ENCODE data around the gene MYH7. TPM values are rescaled to one million over a fixed set of nuclear protein-coding genes. Genes with fewer than 3 reads are reported as not detected.
A peak's percentile ranks its signal among the peaks of the same experiment; 100 is the strongest.
"Not testable (repeated sequence)": the region's sequence is repeated elsewhere in the genome, so short reads cannot be mapped to it uniquely, and the experiment has no call there.

Gene MYH7
- total RNA-seq, 4 donors from 2014 or later, result 1,360 to 5,274 (median 3,359) TPM

DNA sequence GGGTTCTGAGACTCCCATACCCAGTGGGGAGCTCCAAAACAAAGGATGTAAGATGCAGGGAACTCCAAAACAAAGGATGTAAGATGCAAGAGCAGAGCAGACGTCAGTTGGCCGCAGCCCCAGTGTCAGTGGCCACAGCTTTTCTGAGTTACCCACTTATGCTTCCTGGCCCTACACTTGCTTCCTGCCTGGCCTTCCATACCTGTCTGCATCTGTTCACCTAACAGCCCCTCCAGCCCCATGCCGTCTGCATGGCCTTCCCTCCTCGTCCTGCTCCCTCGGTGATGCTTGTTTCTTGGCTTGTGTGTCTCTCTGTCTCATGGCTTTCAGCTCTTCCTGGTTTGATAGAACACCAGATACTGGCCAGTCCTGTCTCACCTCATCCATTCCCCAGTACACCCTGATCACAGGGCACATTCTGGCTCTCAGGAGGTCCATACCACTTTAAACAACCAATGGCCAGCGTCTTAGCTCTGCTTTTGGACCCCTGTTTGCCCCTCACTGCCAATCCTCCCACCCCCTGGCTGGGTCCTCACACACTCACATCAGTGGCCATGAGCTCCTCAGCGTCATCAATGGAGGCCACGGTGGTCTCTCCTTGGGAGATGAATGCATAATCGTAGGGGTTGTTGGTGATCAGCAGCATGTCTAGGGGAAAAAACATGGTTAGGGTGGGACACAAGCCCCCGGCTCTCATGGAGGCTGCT, 5.3 kb downstream of the MYH7 start:
- peaks cover 11 to 27% of the 10 kb centered on the region in 2 donors for H3K4me1 ChIP-seq
- H3K27ac ChIP-seq, result peak overlapping the region; percentile 83 to 89 (median 86)
- H3K36me3 ChIP-seq, result no peaks in the 10 kb centered on the region
- no peaks in the 10 kb centered on the region for H3K27me3 ChIP-seq
- ATAC-seq (no peak), DNase-seq (peak in 1 of 2 donors; percentile 9)
- no peak overlapping the region for H3K4me3 ChIP-seq
- no peak for TF ChIP-seq POLR2A (IDR thresholded peaks at IDR 0.05)
- TF ChIP-seq, protein P1, sequence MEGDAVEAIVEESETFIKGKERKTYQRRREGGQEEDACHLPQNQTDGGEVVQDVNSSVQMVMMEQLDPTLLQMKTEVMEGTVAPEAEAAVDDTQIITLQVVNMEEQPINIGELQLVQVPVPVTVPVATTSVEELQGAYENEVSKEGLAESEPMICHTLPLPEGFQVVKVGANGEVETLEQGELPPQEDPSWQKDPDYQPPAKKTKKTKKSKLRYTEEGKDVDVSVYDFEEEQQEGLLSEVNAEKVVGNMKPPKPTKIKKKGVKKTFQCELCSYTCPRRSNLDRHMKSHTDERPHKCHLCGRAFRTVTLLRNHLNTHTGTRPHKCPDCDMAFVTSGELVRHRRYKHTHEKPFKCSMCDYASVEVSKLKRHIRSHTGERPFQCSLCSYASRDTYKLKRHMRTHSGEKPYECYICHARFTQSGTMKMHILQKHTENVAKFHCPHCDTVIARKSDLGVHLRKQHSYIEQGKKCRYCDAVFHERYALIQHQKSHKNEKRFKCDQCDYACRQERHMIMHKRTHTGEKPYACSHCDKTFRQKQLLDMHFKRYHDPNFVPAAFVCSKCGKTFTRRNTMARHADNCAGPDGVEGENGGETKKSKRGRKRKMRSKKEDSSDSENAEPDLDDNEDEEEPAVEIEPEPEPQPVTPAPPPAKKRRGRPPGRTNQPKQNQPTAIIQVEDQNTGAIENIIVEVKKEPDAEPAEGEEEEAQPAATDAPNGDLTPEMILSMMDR (IDR thresholded peaks at IDR 0.05 in 4 of 5, conservative IDR thresholded peaks at IDR 0.05 in 1 of 5), result no peak
- in situ Hi-C loops (cut with MboI; ENCODE audit: low sequenced_read_pairs in 4 of 4), result no loop called here
- intact Hi-C loops (cut with DNase I; ENCODE audit: low total_unique reads), result no loop called here
- no peaks in the 10 kb centered on the region for H3K9me3 ChIP-seq

DNA sequence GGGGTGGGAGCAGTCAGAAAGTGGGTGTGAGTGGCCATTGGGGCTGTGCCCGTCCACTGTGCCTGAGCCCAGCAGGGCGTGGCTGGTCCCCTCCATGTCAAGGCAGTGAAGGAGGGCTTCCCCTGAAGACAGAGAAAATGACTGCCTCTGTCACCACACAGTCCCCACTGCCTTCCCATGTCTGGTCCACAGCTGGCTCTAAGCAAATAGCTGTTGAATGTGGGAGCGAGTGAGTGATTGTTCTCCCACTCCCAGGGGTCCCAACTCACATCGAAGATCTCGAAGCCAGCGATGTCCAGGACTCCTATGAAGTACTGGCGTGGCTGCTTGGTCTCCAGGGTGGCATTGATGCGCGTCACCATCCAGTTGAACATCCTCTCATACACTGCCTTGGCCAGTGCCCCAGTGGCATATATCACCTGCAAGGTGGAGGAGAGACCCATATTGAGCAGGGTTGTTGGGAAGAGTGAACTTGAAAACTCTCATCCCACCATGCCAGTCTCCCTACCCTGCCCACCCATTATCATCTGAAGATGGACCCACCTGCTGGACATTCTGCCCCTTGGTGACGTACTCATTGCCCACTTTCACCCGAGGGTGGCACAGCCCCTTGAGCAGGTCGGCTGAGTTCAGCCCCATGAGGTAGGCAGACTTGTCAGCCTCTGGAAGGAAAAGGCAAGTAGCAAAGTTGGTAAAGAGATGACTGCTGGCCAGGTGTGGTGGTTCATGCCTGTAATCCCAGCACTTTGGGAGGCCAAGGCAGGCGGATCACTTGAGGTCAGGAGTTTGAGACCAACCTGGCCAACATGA, 6.6 kb downstream of the MYH7 start:
- ATAC-seq, result no peak
- no peak overlapping the region for H3K4me3 ChIP-seq

DNA sequence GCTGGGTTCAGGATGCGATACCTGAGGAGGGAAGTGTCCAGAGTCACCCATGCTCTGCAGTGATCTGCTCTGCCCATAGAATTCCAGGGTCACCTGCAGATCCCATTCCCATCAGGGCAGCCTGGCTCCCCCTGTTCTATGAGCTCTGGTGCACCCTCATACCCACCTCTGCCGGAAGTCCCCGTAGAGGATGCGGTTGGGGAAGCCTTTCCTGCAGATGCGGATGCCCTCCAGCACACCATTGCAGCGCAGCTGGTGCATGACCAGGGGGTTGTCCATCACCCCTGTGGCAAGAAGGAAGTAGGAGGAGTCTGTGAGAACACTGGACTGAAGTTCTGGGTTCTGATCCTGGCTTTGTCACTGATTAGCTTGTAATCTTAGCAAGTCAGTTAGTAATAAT, 9.7 kb downstream of the MYH7 start:
- H3K27me3 ChIP-seq; H3K4me3 ChIP-seq; DNase-seq; ATAC-seq; H3K36me3 ChIP-seq; intact Hi-C loops (cut with DNase I; ENCODE audit: low total_unique reads); H3K4me1 ChIP-seq; H3K9me3 ChIP-seq; H3K27ac ChIP-seq; in situ Hi-C loops (cut with MboI; ENCODE audit: low sequenced_read_pairs in 4 of 4): not testable (repeated sequence)

More for the DNA sequence above, 6.6 kb downstream of the MYH7 start:
- peak overlapping the region in 3 of 4 donors; percentile 47 to 89 (median 89) for H3K27ac ChIP-seq
- no peaks in the 10 kb centered on the region for H3K36me3 ChIP-seq
- H3K9me3 ChIP-seq, result no peaks in the 10 kb centered on the region
- no peaks in the 10 kb centered on the region for H3K27me3 ChIP-seq
- in situ Hi-C loops (cut with MboI; ENCODE audit: low sequenced_read_pairs in 4 of 4), result no loop called here
- intact Hi-C loops (cut with DNase I; ENCODE audit: low total_unique reads), result no loop called here
- DNase-seq, result peak in 1 of 2 donors; percentile 13
- H3K4me1 ChIP-seq, result peaks cover under 1 to 18% of the 10 kb centered on the region in 2 donors
- TF ChIP-seq, protein P1 (IDR thresholded peaks at IDR 0.05 in 4 of 5, conservative IDR thresholded peaks at IDR 0.05 in 1 of 5), result no peak
- TF ChIP-seq POLR2A (IDR thresholded peaks at IDR 0.05), result no peak

DNA sequence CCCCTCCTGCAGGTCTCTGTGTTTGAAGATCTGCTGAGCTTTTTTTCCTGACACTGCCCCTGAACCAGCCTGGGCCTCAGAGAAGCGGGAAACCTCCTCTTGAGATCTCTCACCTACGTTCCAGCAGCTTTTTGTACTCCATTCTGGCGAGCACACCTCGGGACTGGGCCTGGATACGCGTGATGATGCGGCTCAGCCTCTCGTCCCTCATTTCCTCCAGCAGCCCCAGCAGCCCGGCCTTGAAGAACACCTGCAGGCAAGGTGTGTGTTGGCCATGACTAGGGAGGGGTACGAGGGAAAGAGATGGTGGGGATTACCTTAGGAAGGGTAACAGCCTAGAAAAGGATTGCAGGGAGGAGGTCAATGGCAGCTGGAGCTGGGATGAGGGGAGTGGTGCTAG, 10.3 kb downstream of the MYH7 start:
- in situ Hi-C loops (cut with MboI; ENCODE audit: low sequenced_read_pairs in 4 of 4) (no loop called here), intact Hi-C loops (cut with DNase I; ENCODE audit: low total_unique reads) (no loop called here)
- no peak for TF ChIP-seq POLR2A (IDR thresholded peaks at IDR 0.05)
- TF ChIP-seq, protein P1 (IDR thresholded peaks at IDR 0.05 in 4 of 5, conservative IDR thresholded peaks at IDR 0.05 in 1 of 5), result no peak
- no peaks in the 10 kb centered on the region for H3K36me3 ChIP-seq
- H3K4me3 ChIP-seq, result no peak overlapping the region
- H3K9me3 ChIP-seq, result no peaks in the 10 kb centered on the region
- no peaks in the 10 kb centered on the region for H3K27me3 ChIP-seq
- ATAC-seq (no peak), DNase-seq (no peak)
- peak overlapping the region in 2 of 4 donors; percentile 38 to 51 for H3K27ac ChIP-seq
- peaks cover 0 to 5% of the 10 kb centered on the region in 2 donors for H3K4me1 ChIP-seq

DNA sequence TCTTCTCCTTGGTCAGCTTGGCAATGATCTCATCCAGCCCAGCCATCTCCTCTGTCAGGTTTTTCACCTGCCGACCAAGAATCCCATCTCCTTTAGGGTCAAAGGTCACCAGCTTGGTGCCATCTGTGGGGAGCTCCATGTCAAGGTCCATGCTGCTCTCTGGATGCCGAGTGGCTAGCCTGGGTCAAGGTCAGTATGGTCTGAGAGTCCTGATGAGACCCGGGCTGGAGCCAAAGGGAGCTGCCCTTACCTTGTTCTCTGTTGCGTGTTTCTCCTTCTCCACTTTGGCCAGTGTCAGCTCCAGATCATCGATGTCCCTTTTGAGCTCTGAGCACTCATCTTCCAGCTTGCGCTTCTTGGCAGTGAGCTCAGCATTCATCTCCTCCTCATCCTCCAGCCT, 11.8 kb downstream of the MYH7 start:
- in situ Hi-C loops (cut with MboI; ENCODE audit: low sequenced_read_pairs in 4 of 4), result no loop called here
- Histone ChIP-seq H3K4me3 (no peak overlapping the region), H3K27ac (peak overlapping the region; percentile 31 to 72 (median 64)), H3K27me3 (no peaks in the 10 kb centered on the region), H3K9me3 (no peaks in the 10 kb centered on the region), H3K4me1 (peaks cover 0 to 5% of the 10 kb centered on the region in 2 donors), H3K36me3 (no peaks in the 10 kb centered on the region)
- DNase-seq (no peak), ATAC-seq (no peak)
- TF ChIP-seq POLR2A (IDR thresholded peaks at IDR 0.05), result no peak
- TF ChIP-seq, protein P1 (IDR thresholded peaks at IDR 0.05 in 4 of 5, conservative IDR thresholded peaks at IDR 0.05 in 1 of 5), result no peak
- intact Hi-C loops (cut with DNase I; ENCODE audit: low total_unique reads), result no loop called here
